GM12878 (cell line): ENCODE measurements around the gene HAPSTR1. TPM values are rescaled to one million over a fixed set of nuclear protein-coding genes. Genes with fewer than 3 reads are reported as not detected.
A peak's percentile ranks its signal among the peaks of the same experiment; 100 is the strongest.

Source experiments
- ATF7 ChIP-seq: fragments of 450-650 bp; IDR thresholded peaks from 2 replicates; pipeline ENCODE4 v1.6.1; 2016; ENCODE audit warnings: low read depth, mild to moderate bottlenecking
- BCL11A ChIP-seq: IDR thresholded peaks from 2 replicates; pipeline ENCODE4 v1.6.1; 2011; ENCODE audit warnings: low read depth, low read length
- CBFB ChIP-seq: IDR thresholded peaks from 2 replicates; pipeline ENCODE4 v1.6.1; 2016; ENCODE audit warnings: antibody characterized with exemption, low read depth
- CEBPB ChIP-seq, 2 experiments: fragments of 150-350 bp in 1 of 2; IDR thresholded peaks; 2 replicates each; pipeline ENCODE4 v1.6.1; 2012 to 2014; ENCODE audit warnings: low read depth in 2 of 2, low read length in 2 of 2, borderline replicate concordance in 1 of 2, inconsistent platforms in 1 of 2
- CREM ChIP-seq: IDR thresholded peaks from 2 replicates; pipeline ENCODE4 v1.6.1; 2014; ENCODE audit warnings: antibody characterized with exemption, low read depth
- MEF2A ChIP-seq: IDR thresholded peaks from 2 replicates; pipeline ENCODE4 v1.6.1; 2011; ENCODE audit warnings: low read depth, mild to moderate bottlenecking, low read length, moderate library complexity; ENCODE audit not compliant: insufficient read depth
- MEF2B ChIP-seq: fragments of 450-650 bp; IDR thresholded peaks from 2 replicates; pipeline ENCODE4 v1.6.1; 2018; ENCODE audit warnings: mild to moderate bottlenecking, moderate library complexity; ENCODE audit not compliant: partially characterized antibody, poor library complexity, severe bottlenecking
- NFIC ChIP-seq: IDR thresholded peaks from 2 replicates; pipeline ENCODE4 v1.6.1; 2012; ENCODE audit warnings: low read depth, mild to moderate bottlenecking, inconsistent platforms, low read length, moderate library complexity
- RUNX3 ChIP-seq: IDR thresholded peaks from 2 replicates; pipeline ENCODE4 v1.6.1; 2012; ENCODE audit warnings: low read length, inconsistent platforms
- TCF3 ChIP-seq: IDR thresholded peaks from 2 replicates; pipeline ENCODE4 v1.6.1; 2012; ENCODE audit warnings: low read depth, mild to moderate bottlenecking, low read length, borderline replicate concordance; ENCODE audit not compliant: insufficient read depth
- ZBED1 ChIP-seq: IDR thresholded peaks from 2 replicates; pipeline ENCODE4 v1.6.1; 2016; ENCODE audit warnings: borderline replicate concordance
- ZSCAN29 ChIP-seq: fragments of 450-650 bp; IDR thresholded peaks from 2 replicates; pipeline ENCODE4 v1.6.1; 2017; ENCODE audit warnings: mild to moderate bottlenecking, moderate library complexity
- polyA plus RNA-seq, 11 experiments: library from polyadenylated mRNA; depleted of rRNA in 4 of 11; unstranded in 6 of 11; stranded (reverse) in 5 of 11; fragments of >200 nt; fragmentation: Nextera tagmentation in 4 of 11; fragmentation: Illumina TruSeq in 1 of 11; extraction: Ambion mirVana in 4 of 11; extraction: Trizol in 1 of 11; gene quantifications; 1 replicate in 1 of 11; 2 replicates in 10 of 11; pipeline versions ENCODE4 v1.2.1 to v1.2.3, GENCODE V29; 2011 to 2016; ENCODE audit warnings: inconsistent platforms in 2 of 11, missing spikeins in 2 of 11, low read depth in 1 of 11
- total RNA-seq, 4 experiments: library from RNA; depleted of rRNA in 3 of 4; stranded (reverse); fragments of >200 nt in 3 of 4; fragmentation: Illumina TruSeq in 1 of 4; extraction: Trizol in 1 of 4; gene quantifications; 2 replicates each; pipeline versions ENCODE4 v1.2.1 to v1.2.3, GENCODE V29; 2013 to 2021
- TF ChIP-seq, protein P1 (sequence below): fragments of 450-650 bp; IDR thresholded peaks from 2 replicates; pipeline ENCODE4 v1.6.1; 2017; ENCODE audit warnings: mild to moderate bottlenecking, low read depth, inconsistent platforms; ENCODE audit not compliant: poor library complexity, severe bottlenecking
- TF ChIP-seq, protein P2 (sequence below): IDR thresholded peaks from 2 replicates; pipeline ENCODE4 v1.6.1; 2012; ENCODE audit warnings: low read depth, low read length, improper control_type of control experiment

HAPSTR1 gene
- total and polyA plus RNA-seq, 10 of the 15 experiments (the other 5 are each of a cell fraction or from before 2014, with no cell fraction given), result 8.7 to 52.5 (median 23.1) TPM

DNA sequence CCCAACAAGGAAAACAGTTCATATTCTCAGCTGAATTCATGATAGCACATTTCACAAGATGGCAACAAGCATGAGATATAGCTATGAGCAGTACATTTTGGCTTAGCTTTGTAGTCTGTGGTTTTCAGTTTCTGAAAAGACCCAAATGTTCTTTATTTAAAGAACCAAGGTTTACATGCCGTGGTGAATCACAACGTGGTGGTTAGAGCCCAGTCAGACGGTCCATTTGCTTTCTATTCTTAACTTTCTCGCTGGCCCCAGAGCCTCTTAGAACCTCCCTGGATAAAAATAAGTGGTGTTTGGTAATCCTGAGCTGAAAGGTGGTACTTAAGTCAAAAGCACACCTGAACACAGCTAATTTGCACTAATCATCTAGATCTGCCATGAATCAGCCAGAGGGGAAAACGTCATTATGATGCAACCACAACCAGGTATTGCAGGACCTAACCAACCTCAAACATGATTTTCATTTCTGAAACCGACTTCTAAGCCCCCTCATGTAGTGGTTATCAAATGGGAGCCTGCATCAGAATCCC, 18.6 kb upstream of the HAPSTR1 start (continued):
- TF ChIP-seq, protein P1, sequence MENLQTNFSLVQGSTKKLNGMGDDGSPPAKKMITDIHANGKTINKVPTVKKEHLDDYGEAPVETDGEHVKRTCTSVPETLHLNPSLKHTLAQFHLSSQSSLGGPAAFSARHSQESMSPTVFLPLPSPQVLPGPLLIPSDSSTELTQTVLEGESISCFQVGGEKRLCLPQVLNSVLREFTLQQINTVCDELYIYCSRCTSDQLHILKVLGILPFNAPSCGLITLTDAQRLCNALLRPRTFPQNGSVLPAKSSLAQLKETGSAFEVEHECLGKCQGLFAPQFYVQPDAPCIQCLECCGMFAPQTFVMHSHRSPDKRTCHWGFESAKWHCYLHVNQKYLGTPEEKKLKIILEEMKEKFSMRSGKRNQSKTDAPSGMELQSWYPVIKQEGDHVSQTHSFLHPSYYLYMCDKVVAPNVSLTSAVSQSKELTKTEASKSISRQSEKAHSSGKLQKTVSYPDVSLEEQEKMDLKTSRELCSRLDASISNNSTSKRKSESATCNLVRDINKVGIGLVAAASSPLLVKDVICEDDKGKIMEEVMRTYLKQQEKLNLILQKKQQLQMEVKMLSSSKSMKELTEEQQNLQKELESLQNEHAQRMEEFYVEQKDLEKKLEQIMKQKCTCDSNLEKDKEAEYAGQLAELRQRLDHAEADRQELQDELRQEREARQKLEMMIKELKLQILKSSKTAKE, result peak; percentile 33
- TF ChIP-seq CREM (0 out of 2 replicates have a peak, but pooled peaks have one; percentile 55), ATF7 (peak; percentile 45; the same call in 1 of the 2 replicates), ZSCAN29 (no peak), ZBED1 (peak; percentile 72; the same call in 1 of the 2 replicates), CBFB (peak; percentile 78), TCF3 (0 out of 2 replicates have a peak, but pooled peaks have one; percentile 6), RUNX3 (peak; percentile 92), MEF2A (peak; percentile 85), CEBPB (IDR thresholded peaks at IDR 0.05; ENCODE audit: borderline replicate concordance in 1 of 2, low read depth in 2 of 2, low read length in 2 of 2) (peak in 1 of 2 experiments; percentile 60; a peak in 1 of 4 replicates), BCL11A (0 out of 2 replicates have a peak, but pooled peaks have one; percentile 11), MEF2B (peak; percentile 30), NFIC (peak; percentile 52)
- TF ChIP-seq, protein P2, sequence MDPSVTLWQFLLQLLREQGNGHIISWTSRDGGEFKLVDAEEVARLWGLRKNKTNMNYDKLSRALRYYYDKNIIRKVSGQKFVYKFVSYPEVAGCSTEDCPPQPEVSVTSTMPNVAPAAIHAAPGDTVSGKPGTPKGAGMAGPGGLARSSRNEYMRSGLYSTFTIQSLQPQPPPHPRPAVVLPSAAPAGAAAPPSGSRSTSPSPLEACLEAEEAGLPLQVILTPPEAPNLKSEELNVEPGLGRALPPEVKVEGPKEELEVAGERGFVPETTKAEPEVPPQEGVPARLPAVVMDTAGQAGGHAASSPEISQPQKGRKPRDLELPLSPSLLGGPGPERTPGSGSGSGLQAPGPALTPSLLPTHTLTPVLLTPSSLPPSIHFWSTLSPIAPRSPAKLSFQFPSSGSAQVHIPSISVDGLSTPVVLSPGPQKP, result no peak
- TF ChIP-seq, all 136 proteins: peak for 19
